ENCODE results near the gene C14orf93. TPM values are rescaled to one million over a fixed set of nuclear protein-coding genes. Genes with fewer than 3 reads are reported as not detected.

The C14orf93 gene
- total and polyA plus RNA-seq, 5 donors from 2014 or later = 4.7 to 8.5 (median 7.1) TPM

GRCh38 chr14:23055147-23055550, 45.2 kb upstream of the C14orf93 start:
- no peaks in the 10 kb centered on the region for H3K27me3 ChIP-seq (ENCODE audit: control insufficient read depth, insufficient read depth, low read length)
- peaks cover 22% of the 10 kb centered on the region for H3K4me1 ChIP-seq (ENCODE audit: control insufficient read depth, insufficient read depth, low read length, poor library complexity, severe bottlenecking)
- DNase-seq = no peak
- no peaks in the 10 kb centered on the region for H3K36me3 Mint-ChIP-seq
- H3K27ac ChIP-seq (ENCODE audit: insufficient read depth, low read length, poor library complexity, severe bottlenecking) = no peak overlapping the region
- H3K27ac Mint-ChIP-seq = no peak overlapping the region
- H3K4me1 Mint-ChIP-seq = peaks cover 0 to 21% (median 15%) of the 10 kb centered on the region in 4 donors
- H3K4me3 ChIP-seq (ENCODE audit: low read depth, low read length) = no peak overlapping the region
- H3K4me3 Mint-ChIP-seq = peak overlapping the region in 2 of 4 donors; percentile 33 to 91
- no peaks in the 10 kb centered on the region for H3K9me3 Mint-ChIP-seq
- peaks cover 14% of the 10 kb centered on the region for H3K36me3 ChIP-seq (ENCODE audit: control insufficient read depth, insufficient read depth, low read length)
- H3K9me3 ChIP-seq (ENCODE audit: control insufficient read depth in 2 of 2, low read length in 2 of 2) = no peaks in the 10 kb centered on the region
- H3K27me3 Mint-ChIP-seq = no peaks in the 10 kb centered on the region
- no peak for ATAC-seq (ENCODE audit: low read depth in 2 of 2)

GRCh38 chr14:23054000-23054811, 44.3 kb upstream of the C14orf93 start:
- Mint-ChIP-seq H3K27me3 (no peaks in the 10 kb centered on the region), H3K4me3 (peak overlapping the region in 2 of 4 donors; percentile 33 to 91), H3K4me1 (peaks cover 0 to 21% (median 15%) of the 10 kb centered on the region in 4 donors), H3K36me3 (no peaks in the 10 kb centered on the region), H3K9me3 (no peaks in the 10 kb centered on the region), H3K27ac (no peak overlapping the region)
- Histone ChIP-seq H3K4me3 (ENCODE audit: low read depth, low read length) (no peak overlapping the region), H3K9me3 (ENCODE audit: control insufficient read depth in 2 of 2, low read length in 2 of 2) (no peaks in the 10 kb centered on the region), H3K36me3 (ENCODE audit: control insufficient read depth, insufficient read depth, low read length) (peaks cover 7% of the 10 kb centered on the region), H3K4me1 (ENCODE audit: control insufficient read depth, insufficient read depth, low read length, poor library complexity, severe bottlenecking) (peaks cover 22% of the 10 kb centered on the region), H3K27me3 (ENCODE audit: control insufficient read depth, insufficient read depth, low read length) (no peaks in the 10 kb centered on the region), H3K27ac (ENCODE audit: insufficient read depth, low read length, poor library complexity, severe bottlenecking) (no peak overlapping the region)
- ATAC-seq (ENCODE audit: low read depth in 2 of 2) (no peak), DNase-seq (no peak)

- no peaks in the 10 kb centered on the region for H3K27me3 Mint-ChIP-seq
- H3K27me3 ChIP-seq (ENCODE audit: control insufficient read depth, insufficient read depth, low read length) = no peaks in the 10 kb centered on the region
These were observed 43.5 kb upstream of the C14orf93 start for GRCh38 chr14:23053426-23053825.

GRCh38 chr14:23052671-23053070, 42.7 kb upstream of the C14orf93 start:
- H3K4me1 Mint-ChIP-seq = peaks cover 0 to 17% (median 10%) of the 10 kb centered on the region in 4 donors
- H3K27me3 Mint-ChIP-seq = no peaks in the 10 kb centered on the region
- Histone ChIP-seq H3K4me3 (ENCODE audit: low read depth, low read length) (no peak overlapping the region), H3K4me1 (ENCODE audit: control insufficient read depth, insufficient read depth, low read length, poor library complexity, severe bottlenecking) (peaks cover 16% of the 10 kb centered on the region), H3K9me3 (ENCODE audit: control insufficient read depth in 2 of 2, low read length in 2 of 2) (no peaks in the 10 kb centered on the region), H3K27ac (ENCODE audit: insufficient read depth, low read length, poor library complexity, severe bottlenecking) (no peak overlapping the region), H3K36me3 (ENCODE audit: control insufficient read depth, insufficient read depth, low read length) (no peaks in the 10 kb centered on the region), H3K27me3 (ENCODE audit: control insufficient read depth, insufficient read depth, low read length) (no peaks in the 10 kb centered on the region)
- H3K9me3 Mint-ChIP-seq = no peaks in the 10 kb centered on the region
- H3K4me3 Mint-ChIP-seq = peak overlapping the region in 1 of 4 donors; percentile 8
- no peaks in the 10 kb centered on the region for H3K36me3 Mint-ChIP-seq
- DNase-seq (no peak), ATAC-seq (ENCODE audit: low read depth in 2 of 2) (no peak)
- peak overlapping the region in 1 of 3 donors; percentile 55 for H3K27ac Mint-ChIP-seq

More at GRCh38 chr14:23053426-23053825, 43.5 kb upstream of the C14orf93 start:
- Mint-ChIP-seq H3K36me3 (no peaks in the 10 kb centered on the region), H3K4me1 (peaks cover 0 to 21% (median 15%) of the 10 kb centered on the region in 4 donors), H3K4me3 (peak overlapping the region in 1 of 4 donors; percentile 8), H3K9me3 (no peaks in the 10 kb centered on the region), H3K27ac (no peak overlapping the region)
- DNase-seq (no peak), ATAC-seq (ENCODE audit: low read depth in 2 of 2) (no peak)
- H3K36me3 ChIP-seq (ENCODE audit: control insufficient read depth, insufficient read depth, low read length) = no peaks in the 10 kb centered on the region
- H3K27ac ChIP-seq (ENCODE audit: insufficient read depth, low read length, poor library complexity, severe bottlenecking) = no peak overlapping the region
- H3K4me3 ChIP-seq (ENCODE audit: low read depth, low read length) = no peak overlapping the region
- H3K4me1 ChIP-seq (ENCODE audit: control insufficient read depth, insufficient read depth, low read length, poor library complexity, severe bottlenecking) = peaks cover 22% of the 10 kb centered on the region
- H3K9me3 ChIP-seq (ENCODE audit: control insufficient read depth in 2 of 2, low read length in 2 of 2) = no peaks in the 10 kb centered on the region

- H3K36me3 ChIP-seq (ENCODE audit: control insufficient read depth, insufficient read depth, low read length) = no peaks in the 10 kb centered on the region
- H3K4me3 ChIP-seq (ENCODE audit: low read depth, low read length) = no peak overlapping the region
- DNase-seq (no peak), ATAC-seq (ENCODE audit: low read depth in 2 of 2) (no peak)
- H3K27me3 ChIP-seq (ENCODE audit: control insufficient read depth, insufficient read depth, low read length) = no peaks in the 10 kb centered on the region
- H3K9me3 ChIP-seq (ENCODE audit: control insufficient read depth in 2 of 2, low read length in 2 of 2) = no peaks in the 10 kb centered on the region
- Mint-ChIP-seq H3K27me3 (peaks cover 4% of the 10 kb centered on the region), H3K27ac (peak overlapping the region in 1 of 3 donors; percentile 55), H3K4me3 (peak overlapping the region in 1 of 4 donors; percentile 79), H3K36me3 (no peaks in the 10 kb centered on the region), H3K9me3 (no peaks in the 10 kb centered on the region), H3K4me1 (peaks cover 0 to 17% (median 10%) of the 10 kb centered on the region in 4 donors)
- H3K27ac ChIP-seq (ENCODE audit: insufficient read depth, low read length, poor library complexity, severe bottlenecking) = no peak overlapping the region
- H3K4me1 ChIP-seq (ENCODE audit: control insufficient read depth, insufficient read depth, low read length, poor library complexity, severe bottlenecking) = peaks cover 13% of the 10 kb centered on the region
These were observed 42.3 kb upstream of the C14orf93 start for GRCh38 chr14:23052182-23052623.

GRCh38 chr14:23051141-23052057, 41.5 kb upstream of the C14orf93 start:
- H3K27me3 ChIP-seq (ENCODE audit: control insufficient read depth, insufficient read depth, low read length) = no peaks in the 10 kb centered on the region
- peaks cover 5% of the 10 kb centered on the region for H3K27me3 Mint-ChIP-seq
- no peak overlapping the region for H3K27ac Mint-ChIP-seq
- ATAC-seq (ENCODE audit: low read depth in 2 of 2) = no peak
- H3K27ac ChIP-seq (ENCODE audit: insufficient read depth, low read length, poor library complexity, severe bottlenecking) = no peak overlapping the region
- no peaks in the 10 kb centered on the region for H3K9me3 Mint-ChIP-seq
- peaks cover 5% of the 10 kb centered on the region for H3K4me1 ChIP-seq (ENCODE audit: control insufficient read depth, insufficient read depth, low read length, poor library complexity, severe bottlenecking)
- H3K9me3 ChIP-seq (ENCODE audit: control insufficient read depth in 2 of 2, low read length in 2 of 2) = no peaks in the 10 kb centered on the region
- no peaks in the 10 kb centered on the region for H3K36me3 Mint-ChIP-seq
- H3K4me3 Mint-ChIP-seq = no peak overlapping the region
- H3K4me1 Mint-ChIP-seq = peaks cover 0 to 10% (median 5%) of the 10 kb centered on the region in 4 donors
- H3K4me3 ChIP-seq (ENCODE audit: low read depth, low read length) = no peak overlapping the region
- no peaks in the 10 kb centered on the region for H3K36me3 ChIP-seq (ENCODE audit: control insufficient read depth, insufficient read depth, low read length)
- no peak for DNase-seq

GRCh38 chr14:23049011-23049410, 39.1 kb upstream of the C14orf93 start:
- ATAC-seq (ENCODE audit: low read depth in 2 of 2) (no peak), DNase-seq (no peak)
- Histone ChIP-seq H3K4me1 (ENCODE audit: control insufficient read depth, insufficient read depth, low read length, poor library complexity, severe bottlenecking) (no peaks in the 10 kb centered on the region), H3K9me3 (ENCODE audit: control insufficient read depth in 2 of 2, low read length in 2 of 2) (no peaks in the 10 kb centered on the region), H3K27ac (ENCODE audit: insufficient read depth, low read length, poor library complexity, severe bottlenecking) (no peak overlapping the region), H3K27me3 (ENCODE audit: control insufficient read depth, insufficient read depth, low read length) (no peaks in the 10 kb centered on the region), H3K4me3 (ENCODE audit: low read depth, low read length) (no peak overlapping the region), H3K36me3 (ENCODE audit: control insufficient read depth, insufficient read depth, low read length) (no peaks in the 10 kb centered on the region)
- H3K4me3 Mint-ChIP-seq = no peak overlapping the region
- peaks cover 5% of the 10 kb centered on the region for H3K27me3 Mint-ChIP-seq
- no peak overlapping the region for H3K27ac Mint-ChIP-seq
- no peaks in the 10 kb centered on the region for H3K9me3 Mint-ChIP-seq
- peaks cover 0 to 3% (median 0%) of the 10 kb centered on the region in 4 donors for H3K4me1 Mint-ChIP-seq
- no peaks in the 10 kb centered on the region for H3K36me3 Mint-ChIP-seq
